Memory B cell (primary cell): ENCODE results near the gene SLC39A5.
"Not testable (repeated sequence)": the region's sequence is repeated elsewhere in the genome, so short reads cannot be mapped to it uniquely, and the experiment has no call there.

Experiments used
- ATAC-seq: fragments of 150-1000 bp; cut with Tn5 transposase; 2 replicates; pipeline ENCODE4 v1.10.0; 2021; ENCODE audit warnings: low read depth, mild to moderate bottlenecking, moderate library complexity
- DNase-seq, 2 donors: peaks; one replicate each; pipeline ENCODE4 v3.0.0; 2022; ENCODE audit warnings: low spot score in 2 of 2
- H3K27ac Mint-ChIP-seq: one replicate; pipeline ENCODE4 v1.8.0; 2022; ENCODE audit warnings: mild to moderate bottlenecking, moderate library complexity, mixed read lengths
- H3K27me3 Mint-ChIP-seq: one replicate; pipeline ENCODE4 v1.8.0; 2022; ENCODE audit warnings: mixed read lengths
- H3K36me3 Mint-ChIP-seq: one replicate; pipeline ENCODE4 v1.8.0; 2022; ENCODE audit warnings: mild to moderate bottlenecking, mixed read lengths
- H3K4me1 Mint-ChIP-seq: one replicate; pipeline ENCODE4 v1.8.0; 2022; ENCODE audit warnings: mixed read lengths
- H3K4me3 Mint-ChIP-seq: one replicate; pipeline ENCODE4 v1.8.0; 2022; ENCODE audit warnings: mild to moderate bottlenecking, moderate library complexity, mixed read lengths
- H3K9me3 Mint-ChIP-seq: one replicate; pipeline ENCODE4 v1.8.0; 2022; ENCODE audit warnings: mixed read lengths

Gene SLC39A5

GRCh38 chr12:56229916-56230431 is at the start of gene SLC39A5:
Gene SLC39A5 (plus strand): TSS chr12:56230051. CDS start chr12:56231275, 1,224 bp downstream.
- Mint-ChIP-seq H3K4me1 (peaks cover 9% of the 10 kb centered on the region), H3K27me3 (no peaks in the 10 kb centered on the region), H3K27ac (no peak within 1 kb of the TSS), H3K36me3 (peaks cover 5% of the 10 kb centered on the region), H3K4me3 (no peak within 1 kb of the TSS), H3K9me3 (no peaks in the 10 kb centered on the region)
- no peak for ATAC-seq
- DNase-seq = no peak

DNA sequence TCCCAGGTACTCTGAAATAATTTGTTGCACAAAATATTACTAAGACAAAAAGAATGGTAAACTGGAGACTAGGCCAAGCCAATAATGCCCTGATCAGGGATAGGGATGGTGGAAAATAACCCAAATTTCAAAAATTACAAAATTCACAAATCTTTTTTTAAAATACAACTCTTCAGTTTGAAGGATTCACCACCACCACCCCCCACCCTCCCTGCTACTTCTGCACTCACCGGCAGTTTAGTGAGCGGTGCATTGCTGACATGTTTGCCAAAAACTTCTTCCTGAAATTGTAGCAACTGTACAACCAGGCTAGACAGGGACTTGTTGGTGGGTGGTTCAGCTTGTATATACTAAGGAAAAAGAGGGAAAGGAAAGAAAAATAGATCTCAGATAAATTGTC is 42.9 kb upstream of the SLC39A5 start:
- Mint-ChIP-seq H3K27ac (no peak overlapping the region), H3K36me3 (peaks cover 12% of the 10 kb centered on the region), H3K4me1 (peaks cover 29% of the 10 kb centered on the region), H3K4me3 (no peak overlapping the region), H3K9me3 (no peaks in the 10 kb centered on the region), H3K27me3 (no peaks in the 10 kb centered on the region)
- DNase-seq (no peak), ATAC-seq (no peak)

DNA sequence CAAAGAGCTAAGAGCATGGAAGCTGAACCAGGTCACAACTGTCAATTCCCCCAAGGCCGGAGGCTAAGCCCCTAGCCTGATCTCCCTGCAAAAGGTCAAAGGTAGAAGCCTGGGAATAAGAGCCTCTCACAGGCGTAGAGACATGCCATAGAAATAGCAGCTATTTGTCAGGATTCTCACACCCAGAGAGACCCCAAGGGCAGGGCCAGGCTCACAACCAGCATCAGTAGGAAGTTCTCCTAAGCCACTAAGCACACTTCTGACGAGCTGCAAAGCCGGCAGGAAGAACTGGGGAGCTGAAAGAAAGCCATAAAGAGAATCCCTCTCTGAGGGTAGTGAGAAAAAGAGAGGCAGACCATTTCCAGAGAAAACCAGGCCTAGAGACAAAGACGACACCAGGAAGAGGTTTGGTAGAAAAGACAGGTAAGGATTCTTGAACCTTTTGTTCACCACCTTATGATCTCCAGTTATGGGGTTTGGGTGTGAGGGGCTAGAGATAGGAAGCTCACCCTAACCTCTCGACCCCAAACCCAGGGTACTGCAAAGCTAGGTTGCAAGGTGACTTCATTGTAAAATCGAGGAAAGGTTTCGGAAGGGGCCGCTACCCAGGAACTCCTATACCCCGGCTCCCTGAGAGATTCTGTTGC is 41.6 kb upstream of the SLC39A5 start:
- ATAC-seq (no peak), DNase-seq (no peak)
- Mint-ChIP-seq H3K9me3 (no peaks in the 10 kb centered on the region), H3K4me1 (peaks cover 33% of the 10 kb centered on the region), H3K36me3 (peaks cover 12% of the 10 kb centered on the region), H3K4me3 (peak overlapping the region; percentile 88), H3K27me3 (no peaks in the 10 kb centered on the region), H3K27ac (peak overlapping the region; percentile 98)

GRCh38 chr12:56188778-56189098 is 41.1 kb upstream of the SLC39A5 start:
- H3K27me3 Mint-ChIP-seq = no peaks in the 10 kb centered on the region
- ATAC-seq (peak; percentile 2), DNase-seq (peak; percentile 16 to 40)
- H3K4me1 Mint-ChIP-seq = peaks cover 36% of the 10 kb centered on the region
- H3K27ac Mint-ChIP-seq = peak overlapping the region; percentile 98
- H3K36me3 Mint-ChIP-seq = peaks cover 12% of the 10 kb centered on the region
- peak overlapping the region; percentile 88 for H3K4me3 Mint-ChIP-seq
- H3K9me3 Mint-ChIP-seq = no peaks in the 10 kb centered on the region

DNA sequence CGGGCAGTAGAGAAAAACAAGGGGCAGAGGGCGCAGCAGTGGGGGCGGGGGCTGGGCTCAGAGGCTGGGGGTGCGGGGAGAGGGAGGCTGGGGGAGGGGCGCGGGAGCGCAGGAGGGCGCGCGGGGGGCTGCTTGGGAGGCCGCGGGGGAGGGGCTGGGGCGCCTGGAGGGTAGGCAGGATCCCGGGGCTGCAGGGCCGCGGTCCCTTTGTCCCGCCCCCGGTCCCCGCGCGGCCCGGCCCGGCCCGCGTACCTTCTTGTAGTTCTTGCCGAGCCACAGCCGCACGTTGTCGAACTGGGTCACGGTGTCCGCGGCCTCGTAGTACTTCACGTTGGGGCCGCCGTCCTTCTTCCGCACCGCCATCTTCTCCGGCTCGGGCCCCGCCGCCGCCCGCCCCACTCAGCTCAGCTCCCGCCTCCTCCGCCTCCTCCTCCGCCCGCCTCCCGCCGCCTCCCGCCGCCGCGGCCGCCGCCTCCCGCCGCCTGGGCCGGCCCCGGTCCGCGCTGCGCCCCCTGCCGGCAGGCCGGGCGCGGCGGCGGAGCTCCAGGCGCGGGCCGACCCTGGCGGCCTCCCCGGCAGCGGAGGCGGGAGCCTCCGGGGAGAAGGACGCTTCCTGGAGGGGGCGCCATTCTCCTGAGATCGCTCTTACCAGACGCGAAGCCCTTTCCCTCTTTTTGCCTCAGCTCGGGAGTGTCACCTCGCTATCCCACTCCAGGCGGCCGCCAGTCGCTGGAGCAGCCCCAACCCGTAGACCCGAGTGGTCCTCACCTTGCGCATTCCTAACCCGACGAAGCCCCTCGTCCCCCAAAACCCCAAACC is 40.5 kb upstream of the SLC39A5 start, which contains the start of gene SMARCC2:
TSS of gene SMARCC2 (minus strand) at position 385 of the 819 bp plus-strand sequence. CDS start at position 363, 22 bp downstream.
- H3K9me3 Mint-ChIP-seq = no peaks in the 10 kb centered on the region
- H3K4me1 Mint-ChIP-seq = peaks cover 37% of the 10 kb centered on the region
- peak; percentile 83 for ATAC-seq
- peak within 1 kb of the TSS; percentile 98 for H3K27ac Mint-ChIP-seq
- no peaks in the 10 kb centered on the region for H3K27me3 Mint-ChIP-seq
- H3K36me3 Mint-ChIP-seq = peaks cover 10% of the 10 kb centered on the region
- peak; percentile 82 to 85 for DNase-seq
- peak within 1 kb of the TSS; percentile 93 for H3K4me3 Mint-ChIP-seq

- peak; percentile 56 to 66 for DNase-seq
- Mint-ChIP-seq H3K27me3 (no peaks in the 10 kb centered on the region), H3K4me3 (peak overlapping the region; percentile 93), H3K36me3 (peaks cover 5% of the 10 kb centered on the region), H3K9me3 (no peaks in the 10 kb centered on the region), H3K4me1 (peaks cover 41% of the 10 kb centered on the region), H3K27ac (peak overlapping the region; percentile 98)
- ATAC-seq = peak; percentile 30
Measured at GRCh38 chr12:56189918-56190694, 39.7 kb upstream of the SLC39A5 start.

- DNase-seq = no peak
- peaks cover 4% of the 10 kb centered on the region for H3K36me3 Mint-ChIP-seq
- no peaks in the 10 kb centered on the region for H3K9me3 Mint-ChIP-seq
- ATAC-seq = no peak
- H3K4me3 Mint-ChIP-seq = peak overlapping the region; percentile 93
- H3K4me1 Mint-ChIP-seq = peaks cover 41% of the 10 kb centered on the region
- H3K27ac Mint-ChIP-seq = peak overlapping the region; percentile 98
- no peaks in the 10 kb centered on the region for H3K27me3 Mint-ChIP-seq
Measured at GRCh38 chr12:56190695-56191155, 39.1 kb upstream of the SLC39A5 start.

GRCh38 chr12:56192582-56192981 is 37.3 kb upstream of the SLC39A5 start:
- no peak for ATAC-seq
- Mint-ChIP-seq H3K4me3 (no peak overlapping the region), H3K4me1 (peaks cover 35% of the 10 kb centered on the region), H3K9me3 (no peaks in the 10 kb centered on the region), H3K36me3 (no peaks in the 10 kb centered on the region), H3K27ac (peak overlapping the region; percentile 70), H3K27me3 (no peaks in the 10 kb centered on the region)
- DNase-seq = no peak

GRCh38 chr12:56193025-56193578 is 36.7 kb upstream of the SLC39A5 start:
- Mint-ChIP-seq H3K9me3 (no peaks in the 10 kb centered on the region), H3K4me1 (peaks cover 31% of the 10 kb centered on the region), H3K36me3 (no peaks in the 10 kb centered on the region), H3K4me3 (no peak overlapping the region), H3K27ac (peak overlapping the region; percentile 70), H3K27me3 (no peaks in the 10 kb centered on the region)
- ATAC-seq (peak; percentile 15), DNase-seq (peak; percentile 72 to 77)

DNA sequence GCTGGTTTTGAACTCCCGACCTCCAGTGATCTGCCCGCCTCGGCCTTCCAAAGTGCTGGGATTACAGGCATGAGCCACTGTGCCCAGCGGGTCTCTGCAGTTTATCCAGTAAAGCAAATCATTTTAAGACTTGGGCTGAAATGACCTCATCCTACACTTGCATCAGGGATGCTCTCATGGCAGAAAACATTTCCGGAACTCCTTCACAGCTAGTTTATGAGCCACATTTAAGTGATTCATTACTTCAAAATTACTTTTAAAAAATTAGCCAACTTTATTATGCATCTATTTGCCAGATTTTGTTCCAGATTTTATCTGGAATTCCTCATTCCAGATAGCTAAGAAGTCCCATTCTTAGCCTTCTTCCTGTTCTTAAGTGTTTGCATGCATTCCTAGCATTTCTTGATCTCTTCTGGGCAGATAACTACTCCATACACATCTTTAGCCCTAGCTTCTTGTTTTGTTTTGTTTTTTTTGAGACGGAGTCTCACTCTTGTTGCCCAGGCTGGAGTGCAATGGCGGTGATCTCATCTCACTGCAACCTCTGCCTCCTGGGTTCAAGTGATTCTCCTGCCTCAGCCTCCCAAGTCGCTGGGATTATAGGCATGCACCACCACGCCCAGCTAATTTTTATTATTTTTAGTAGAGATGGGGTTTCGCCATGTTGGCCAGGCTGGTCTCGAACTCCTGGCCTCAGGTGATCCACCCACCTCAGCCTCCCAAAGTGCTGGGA is 32.9 kb upstream of the SLC39A5 start:
- not testable (repeated sequence) for H3K4me3 Mint-ChIP-seq

DNA sequence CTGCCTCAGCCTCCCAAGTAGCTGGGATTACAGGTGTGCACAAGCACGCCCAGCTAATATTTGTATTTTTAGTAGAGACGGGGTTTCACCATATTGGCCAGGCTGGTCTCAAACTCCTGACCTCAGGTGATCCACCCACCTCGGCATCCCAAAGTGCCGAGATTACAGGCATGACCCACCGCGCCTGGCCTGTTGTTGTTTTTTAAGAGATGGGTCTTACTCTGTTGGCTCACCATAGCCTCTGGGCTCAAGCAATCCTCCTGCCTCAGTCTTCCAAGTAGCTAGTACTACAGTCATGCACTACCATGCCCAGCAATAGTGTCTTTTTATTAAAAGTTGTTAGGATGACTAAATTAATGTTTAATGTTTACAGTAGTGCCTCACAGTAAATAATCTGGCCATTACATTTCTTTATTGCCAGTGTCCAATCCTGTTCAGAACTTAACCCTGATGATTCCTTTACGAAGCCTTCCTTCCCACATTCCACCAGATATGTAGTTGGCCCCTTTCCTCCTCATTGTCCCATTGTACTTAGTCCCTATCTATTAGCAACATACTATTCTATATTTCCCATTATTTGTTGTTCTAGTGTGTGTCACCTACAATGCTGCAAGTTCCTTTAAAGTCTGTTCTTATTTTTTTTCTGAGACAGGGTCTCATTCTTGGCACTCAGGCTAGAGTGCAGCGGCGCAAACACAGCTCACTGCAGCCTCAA is 31.8 kb upstream of the SLC39A5 start:
- Mint-ChIP-seq H3K27ac (no peak overlapping the region), H3K4me3 (no peak overlapping the region), H3K4me1 (peaks cover 12% of the 10 kb centered on the region), H3K36me3 (no peaks in the 10 kb centered on the region), H3K27me3 (no peaks in the 10 kb centered on the region), H3K9me3 (no peaks in the 10 kb centered on the region)
- ATAC-seq (no peak), DNase-seq (no peak)

More for the DNA sequence above, 32.9 kb upstream of the SLC39A5 start:
- H3K36me3 Mint-ChIP-seq, ATAC-seq, DNase-seq, H3K27me3 Mint-ChIP-seq, H3K27ac Mint-ChIP-seq, H3K9me3 Mint-ChIP-seq: not testable (repeated sequence)
- peaks cover 15% of the 10 kb centered on the region for H3K4me1 Mint-ChIP-seq

GRCh38 chr12:56198836-56199235 is 31.0 kb upstream of the SLC39A5 start:
- Mint-ChIP-seq H3K27me3 (no peaks in the 10 kb centered on the region), H3K36me3 (no peaks in the 10 kb centered on the region), H3K27ac (no peak overlapping the region), H3K4me3 (no peak overlapping the region), H3K4me1 (peaks cover 7% of the 10 kb centered on the region), H3K9me3 (no peaks in the 10 kb centered on the region)
- ATAC-seq (no peak), DNase-seq (no peak)
